ENCODE data around the gene GH2.

DNA sequence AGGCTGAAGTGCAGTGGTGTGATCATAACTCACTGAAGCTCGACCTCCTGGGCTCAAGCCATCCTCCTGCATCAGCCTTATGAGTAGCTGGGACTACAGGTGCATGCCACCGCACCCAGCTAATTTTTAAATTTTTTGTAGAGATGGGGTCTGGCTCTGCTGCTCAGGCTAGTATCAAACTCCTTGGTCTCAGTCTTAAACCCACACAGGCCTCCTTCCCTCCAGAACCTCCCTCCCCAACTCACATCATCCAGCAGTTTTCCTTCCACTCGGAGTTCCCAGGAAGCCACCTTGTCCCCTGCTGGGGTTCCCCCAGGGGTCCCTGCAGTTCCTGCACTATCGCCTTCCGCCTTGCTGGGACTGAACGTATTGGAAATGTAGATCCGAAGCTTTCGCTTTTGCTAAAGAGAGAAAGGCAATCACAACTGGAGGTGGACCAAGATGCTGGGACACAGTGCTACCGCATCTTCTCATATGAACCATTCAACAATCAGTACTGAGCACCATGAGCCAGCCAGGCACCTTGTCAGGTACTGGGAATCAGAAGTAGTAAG is 46.5 kb downstream of the GH2 start:
- TF ChIP-seq, protein P1, sequence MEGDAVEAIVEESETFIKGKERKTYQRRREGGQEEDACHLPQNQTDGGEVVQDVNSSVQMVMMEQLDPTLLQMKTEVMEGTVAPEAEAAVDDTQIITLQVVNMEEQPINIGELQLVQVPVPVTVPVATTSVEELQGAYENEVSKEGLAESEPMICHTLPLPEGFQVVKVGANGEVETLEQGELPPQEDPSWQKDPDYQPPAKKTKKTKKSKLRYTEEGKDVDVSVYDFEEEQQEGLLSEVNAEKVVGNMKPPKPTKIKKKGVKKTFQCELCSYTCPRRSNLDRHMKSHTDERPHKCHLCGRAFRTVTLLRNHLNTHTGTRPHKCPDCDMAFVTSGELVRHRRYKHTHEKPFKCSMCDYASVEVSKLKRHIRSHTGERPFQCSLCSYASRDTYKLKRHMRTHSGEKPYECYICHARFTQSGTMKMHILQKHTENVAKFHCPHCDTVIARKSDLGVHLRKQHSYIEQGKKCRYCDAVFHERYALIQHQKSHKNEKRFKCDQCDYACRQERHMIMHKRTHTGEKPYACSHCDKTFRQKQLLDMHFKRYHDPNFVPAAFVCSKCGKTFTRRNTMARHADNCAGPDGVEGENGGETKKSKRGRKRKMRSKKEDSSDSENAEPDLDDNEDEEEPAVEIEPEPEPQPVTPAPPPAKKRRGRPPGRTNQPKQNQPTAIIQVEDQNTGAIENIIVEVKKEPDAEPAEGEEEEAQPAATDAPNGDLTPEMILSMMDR (conservative IDR thresholded peaks at IDR 0.05; ENCODE audit: low read depth, low read length), result no peak; the same call in 1 of the 2 replicates
- no peak for TF ChIP-seq EZH2 (IDR thresholded peaks at IDR 0.05; ENCODE audit: low read length, unreplicated experiment)
